Activated gamma-delta T cell (primary cell): Measurements from ENCODE around the gene OR52E8.

Source experiments
- DNase-seq: peaks from one replicate; lab custom pipeline; 2025; lab: John Stamatoyannopoulos, UW
- total RNA-seq, 2 donors: gene quantifications; one replicate each; lab custom pipeline; 2026; lab: John Stamatoyannopoulos, UW

OR52E8 gene
- 0 reads per million in 2 donors for total RNA-seq

GRCh38 chr11:5857590-5857989 lies at the start of gene OR52E8:
Gene OR52E8 (minus strand): TSS chr11:5857690. CDS start chr11:5857690, 0 bp downstream.
- no peak for DNase-seq

DNA sequence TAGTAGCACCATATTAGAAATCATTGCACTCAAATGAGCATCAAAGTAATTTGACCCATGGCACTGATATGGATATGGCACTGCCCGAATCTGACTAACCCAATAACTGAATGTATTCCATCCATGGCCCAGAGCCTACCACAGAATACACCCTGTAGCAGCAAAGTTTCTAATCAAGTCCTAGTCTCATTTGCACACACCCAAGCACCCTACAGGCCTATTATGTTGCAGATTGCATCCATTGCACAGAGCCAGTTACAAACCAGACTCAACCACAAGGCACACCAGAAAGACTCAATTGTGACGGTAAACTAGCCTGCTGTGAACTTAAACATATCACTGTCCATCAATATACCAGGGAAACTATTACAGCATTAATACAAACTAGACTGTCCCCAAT lies 42.0 kb upstream of the OR52E8 start:
- no peak for DNase-seq

DNA sequence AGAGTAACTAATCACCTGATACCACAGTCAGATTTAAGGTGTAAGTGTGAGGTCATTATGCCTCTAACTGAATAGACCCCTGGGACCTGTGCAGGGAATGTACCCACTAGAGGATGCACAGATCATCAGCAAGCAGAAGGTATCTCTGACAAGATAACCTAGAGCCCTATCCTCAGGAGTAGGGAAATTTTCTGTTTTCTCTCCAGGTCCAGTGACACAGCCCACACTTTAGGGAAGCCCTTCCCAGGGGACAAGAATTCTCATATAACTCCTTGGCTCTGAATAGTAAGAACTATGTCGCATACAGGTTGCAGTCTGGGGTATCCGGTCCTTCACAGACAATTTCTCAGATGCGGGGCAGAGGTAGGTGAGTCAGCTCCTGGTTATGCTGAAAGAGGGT lies 35.4 kb upstream of the OR52E8 start, which contains the start of gene OR52E5:
Gene OR52E5, plus strand, starts transcription at position 301 of the 400 bp plus-strand sequence. CDS start 7,569 bp downstream, outside the sequence.
- DNase-seq = no peak

- no peak for DNase-seq
Measured at GRCh38 chr11:5891216-5891800, 33.8 kb upstream of the OR52E8 start.

DNA sequence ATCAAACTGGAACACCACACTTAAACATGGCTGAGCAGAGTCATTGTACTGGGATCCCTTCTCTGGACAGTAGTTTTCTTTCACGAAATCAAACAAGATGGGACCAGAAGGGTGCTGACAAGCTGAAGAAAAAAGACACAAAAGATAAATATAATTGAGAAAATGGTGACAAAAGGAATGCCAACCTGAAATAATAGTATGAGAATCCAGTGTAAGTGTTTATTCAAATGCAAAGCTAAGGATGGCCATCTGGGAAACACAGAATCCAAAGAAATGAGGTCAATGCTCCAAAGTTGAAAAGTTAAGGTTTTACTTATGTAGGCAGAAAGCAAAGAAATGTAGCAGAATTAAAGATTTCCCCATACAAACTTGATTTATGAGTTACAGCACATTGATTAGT lies 30.2 kb upstream of the OR52E8 start:
- no peak for DNase-seq

DNA sequence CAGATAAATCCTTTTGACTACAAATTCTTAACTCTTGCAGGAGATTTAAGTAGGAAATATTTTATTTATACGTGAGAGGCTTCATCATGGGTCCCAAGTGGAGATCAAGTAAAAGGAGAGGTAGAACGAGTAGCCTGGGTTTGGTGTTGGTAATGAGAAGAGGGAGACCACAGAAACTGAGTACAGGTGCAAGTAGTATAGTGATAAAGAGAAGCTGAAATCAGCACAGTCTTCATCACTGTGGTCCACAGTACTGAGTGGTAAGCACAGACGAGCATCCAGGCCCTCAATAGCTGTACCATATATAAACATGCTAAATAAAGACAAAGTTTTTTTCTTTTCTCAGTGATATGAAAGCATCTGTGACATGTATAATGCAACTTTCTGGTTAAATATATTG lies 29.7 kb upstream of the OR52E8 start:
- no peak for DNase-seq

DNA sequence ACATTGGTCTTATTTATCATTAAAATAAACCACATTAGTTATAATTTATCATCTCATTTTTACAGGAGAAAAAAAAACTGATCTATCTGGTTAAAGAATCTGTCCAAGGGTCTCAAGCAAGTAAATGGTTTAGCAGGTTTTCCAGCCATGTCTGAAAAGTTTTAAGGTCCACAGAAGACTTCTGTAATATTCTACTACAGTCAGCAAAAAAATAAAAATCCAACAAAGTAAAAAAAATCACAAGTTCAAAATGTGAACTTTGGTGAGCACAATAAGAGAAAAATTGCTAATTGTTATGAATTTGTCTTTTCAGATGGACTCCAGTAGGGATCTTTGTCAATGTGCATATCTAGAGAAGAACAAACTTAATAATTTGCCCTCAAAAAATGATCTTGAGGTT lies 24.3 kb upstream of the OR52E8 start:
- no peak for DNase-seq

DNA sequence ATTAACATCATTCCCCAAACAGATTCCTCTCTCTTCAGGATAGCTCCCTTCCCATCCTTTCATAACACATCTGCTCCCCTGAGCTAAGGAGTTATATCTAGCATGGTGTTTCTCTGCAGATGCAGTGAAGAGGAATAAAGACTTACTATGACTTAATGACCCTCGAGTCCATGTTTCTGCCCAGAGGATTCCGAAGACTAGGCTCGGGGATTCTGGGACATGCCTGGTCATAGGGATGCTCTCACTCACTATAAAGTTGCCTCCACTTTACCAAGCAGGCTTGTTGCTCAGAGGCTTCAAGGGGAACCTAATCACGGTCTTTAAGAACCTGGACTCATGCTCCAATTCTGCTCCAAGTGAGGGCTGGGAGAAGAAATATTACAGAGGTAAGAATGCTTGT lies 22.8 kb upstream of the OR52E8 start, which contains the start of gene OR52E4:
Gene OR52E4, plus strand, starts transcription at position 301 of the 400 bp plus-strand sequence. CDS start 3,664 bp downstream, outside the sequence.
- no peak for DNase-seq

GRCh38 chr11:5878564-5878963 lies 21.1 kb upstream of the OR52E8 start:
- DNase-seq = no peak

- DNase-seq = no peak
Measured at GRCh38 chr11:5865826-5866225, 8.3 kb upstream of the OR52E8 start.

DNA sequence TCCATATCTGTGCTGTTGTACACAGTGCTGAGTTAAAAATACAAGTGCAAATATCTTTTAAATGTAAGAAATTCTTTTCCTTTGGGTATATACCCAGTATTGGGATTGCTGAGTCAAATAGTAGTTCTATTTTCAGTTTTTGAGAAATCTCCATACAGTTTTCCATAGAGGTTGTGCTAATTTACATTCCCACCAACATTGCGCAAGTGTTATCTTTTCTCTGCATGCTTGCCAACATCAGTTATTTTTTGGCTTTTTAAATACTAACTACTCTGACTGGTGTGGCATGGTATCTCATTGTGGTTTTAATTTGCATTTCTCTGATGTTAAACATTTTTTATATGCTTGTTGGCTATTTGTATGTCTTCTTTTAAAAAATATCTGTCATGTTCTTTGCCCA lies 6.5 kb downstream of the OR52E8 start:
- no peak for DNase-seq

GRCh38 chr11:5847711-5848110 lies 9.8 kb downstream of the OR52E8 start:
- no peak for DNase-seq

- no peak for DNase-seq
Measured at GRCh38 chr11:5846701-5847100, 10.8 kb downstream of the OR52E8 start.

DNA sequence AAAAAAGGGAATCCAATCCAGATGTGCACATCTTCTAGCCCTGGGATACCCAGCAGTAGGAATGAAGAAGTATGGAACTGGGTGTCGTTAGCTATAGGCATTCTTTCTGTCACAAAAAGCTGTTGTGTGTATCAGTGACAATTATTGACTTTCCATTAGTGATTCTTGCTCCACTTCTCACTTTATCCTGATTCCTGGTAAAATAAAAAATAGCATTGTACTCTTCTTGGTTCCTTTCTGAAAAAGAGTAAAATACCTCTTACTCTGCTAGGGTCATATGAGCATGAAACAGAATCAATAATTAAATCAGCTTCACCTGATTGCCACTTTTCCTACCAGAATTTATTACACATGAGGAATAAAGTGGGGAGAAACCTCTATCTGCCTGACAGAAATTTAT lies 15.7 kb downstream of the OR52E8 start, which contains the start of gene OR52E6:
Gene OR52E6, minus strand, starts transcription at position 101 of the 400 bp plus-strand sequence. Its CDS starts 0 bp downstream, at position 101.
- DNase-seq = no peak

- DNase-seq = no peak
Measured at GRCh38 chr11:5837695-5838094, 19.8 kb downstream of the OR52E8 start.

GRCh38 chr11:5833446-5833845 lies 24.0 kb downstream of the OR52E8 start:
- no peak for DNase-seq

DNA sequence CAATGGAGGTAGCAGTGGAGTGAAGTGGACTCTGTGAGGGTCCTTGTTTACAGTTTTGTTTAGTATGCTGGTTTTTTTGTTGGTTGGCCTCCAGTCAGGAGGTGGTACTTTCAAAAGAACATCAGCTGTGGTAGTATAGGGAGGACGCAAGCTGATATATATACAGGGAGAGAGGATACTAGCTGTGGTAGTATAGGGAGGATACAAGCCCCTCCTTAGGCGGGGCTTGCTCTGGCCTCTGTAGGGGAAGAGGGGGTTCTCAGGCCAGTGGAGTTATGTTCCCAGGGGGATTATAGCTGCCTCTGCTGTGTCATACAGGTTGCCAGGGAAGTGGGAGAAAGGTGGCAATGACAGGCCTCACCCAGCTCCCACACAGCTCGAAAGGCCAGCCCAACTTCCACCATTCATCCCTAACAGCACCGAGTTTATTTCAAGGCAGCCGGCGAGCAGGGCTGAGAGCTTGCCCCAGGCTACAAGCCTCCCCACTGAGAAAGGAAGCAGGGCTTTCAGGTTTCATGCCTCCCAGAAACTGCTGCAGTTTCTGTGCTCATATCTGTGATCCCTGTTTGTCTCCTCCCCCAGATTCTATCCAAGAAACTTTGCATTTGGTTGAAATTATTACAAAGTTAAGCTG lies 26.2 kb downstream of the OR52E8 start:
- DNase-seq = no peak

DNA sequence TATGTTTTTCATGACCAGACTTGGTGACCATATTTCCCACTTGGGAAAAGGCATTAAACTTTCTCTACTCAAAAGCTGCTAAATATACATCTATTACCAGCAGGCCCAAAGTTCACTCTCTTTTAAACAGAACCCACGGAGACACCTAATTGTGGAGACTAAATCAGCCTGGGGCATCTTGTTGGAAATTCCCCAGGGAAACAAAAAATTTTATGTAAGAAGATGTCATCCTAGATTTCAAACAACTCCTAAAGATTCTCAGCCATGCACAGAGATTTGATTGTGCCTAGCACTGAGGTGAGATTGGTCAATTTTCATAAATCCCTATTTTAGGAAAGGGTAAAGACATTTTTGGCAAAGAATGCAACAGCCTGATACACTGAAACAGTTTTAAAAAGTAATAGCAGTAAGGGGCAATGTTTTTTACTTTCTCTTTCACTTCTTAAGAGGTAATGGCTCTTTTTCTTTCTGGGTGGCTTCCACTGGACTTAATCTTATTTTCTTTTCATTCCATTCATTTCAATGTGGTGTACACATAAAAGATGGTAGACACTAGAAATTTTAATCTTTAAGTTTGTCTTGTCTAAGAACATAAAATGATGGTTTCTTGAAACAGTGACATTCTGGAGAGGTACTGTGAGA lies 39.1 kb downstream of the OR52E8 start:
- DNase-seq = no peak

- DNase-seq = no peak
Measured at GRCh38 chr11:5815534-5815933, 42.0 kb downstream of the OR52E8 start.

- DNase-seq = no peak
Measured at GRCh38 chr11:5809905-5810795, 47.3 kb downstream of the OR52E8 start.

GRCh38 chr11:5809122-5809519 lies 48.4 kb downstream of the OR52E8 start:
- no peak for DNase-seq
